Caki2 (cell line): ENCODE data around the gene PTPRN2. TPM values are rescaled to one million over a fixed set of nuclear protein-coding genes. Genes with fewer than 3 reads are reported as not detected.

Source experiments
- DNase-seq: peaks from one replicate; pipeline ENCODE4 v3.0.0-alpha.2; 2015; ENCODE audit warnings: low read depth
- in situ Hi-C: cut with HindIII; loops from 2 replicates; pipeline ENCODE4 v1.10.0; 2016; ENCODE audit warnings: low sequenced_read_pairs, low pct_unique_long_range_greater_than_20kb, mixed read lengths
- total RNA-seq: library from RNA; depleted of rRNA; stranded (reverse); fragments of >200 nt; shearing (Covaris generic); gene quantifications from 2 replicates; pipeline ENCODE4 v1.2.3, GENCODE V29; 2014; ENCODE audit warnings: low replicate concordance

PTPRN2 gene
- total RNA-seq, 1 experiment from 2014 or later, result 0.88 TPM

- no peak for DNase-seq
- in situ Hi-C loops, result no loop called here
Observed at GRCh38 chr7:157550300-157551275, 1037.0 kb downstream of the PTPRN2 start.

- DNase-seq, result no peak
- in situ Hi-C loops, result no loop called here
Observed at GRCh38 chr7:157549612-157550299, 1037.9 kb downstream of the PTPRN2 start.

- in situ Hi-C loops, result no loop called here
- DNase-seq, result no peak
Observed at GRCh38 chr7:157548691-157549303, 1038.8 kb downstream of the PTPRN2 start.

- in situ Hi-C loops, result no loop called here
Observed at GRCh38 chr7:157547611-157548010, 1040.0 kb downstream of the PTPRN2 start.

GRCh38 chr7:157547102-157547501, 1040.5 kb downstream of the PTPRN2 start:
- in situ Hi-C loops, result no loop called here
- no peak for DNase-seq

More at GRCh38 chr7:157547611-157548010, 1040.0 kb downstream of the PTPRN2 start:
- DNase-seq, result no peak

- in situ Hi-C loops, result no loop called here
- DNase-seq, result no peak
Observed at GRCh38 chr7:157545681-157546060, 1042.0 kb downstream of the PTPRN2 start.

- no peak for DNase-seq
- in situ Hi-C loops, result no loop called here
Observed at GRCh38 chr7:157544980-157545680, 1042.5 kb downstream of the PTPRN2 start.

- DNase-seq, result no peak
Observed at GRCh38 chr7:157544226-157544625, 1043.4 kb downstream of the PTPRN2 start.

GRCh38 chr7:157543791-157544190, 1043.8 kb downstream of the PTPRN2 start:
- in situ Hi-C loops, result no loop called here
- DNase-seq, result no peak

More at GRCh38 chr7:157544226-157544625, 1043.4 kb downstream of the PTPRN2 start:
- in situ Hi-C loops, result no loop called here

- in situ Hi-C loops, result no loop called here
- DNase-seq, result no peak
Observed at GRCh38 chr7:157543276-157543675, 1044.3 kb downstream of the PTPRN2 start.

GRCh38 chr7:157542068-157543021, 1045.3 kb downstream of the PTPRN2 start:
- no peak for DNase-seq
- in situ Hi-C loops, result no loop called here

- in situ Hi-C loops, result no loop called here
- DNase-seq, result no peak
Observed at GRCh38 chr7:157541295-157542067, 1046.1 kb downstream of the PTPRN2 start.

- no peak for DNase-seq
- in situ Hi-C loops, result no loop called here
Observed at GRCh38 chr7:157540606-157541294, 1046.9 kb downstream of the PTPRN2 start.

- in situ Hi-C loops, result no loop called here
Observed at GRCh38 chr7:157540020-157540419, 1047.6 kb downstream of the PTPRN2 start.

GRCh38 chr7:157539521-157539920, 1048.1 kb downstream of the PTPRN2 start:
- in situ Hi-C loops, result no loop called here
- DNase-seq, result no peak

More at GRCh38 chr7:157540020-157540419, 1047.6 kb downstream of the PTPRN2 start:
- no peak for DNase-seq

- in situ Hi-C loops, result no loop called here
- DNase-seq, result no peak
Observed at GRCh38 chr7:157538735-157539134, 1048.9 kb downstream of the PTPRN2 start.
